Activated T-cell treated with anti-CD3 and anti-CD28 coated beads for 24 hours (primary cell): ENCODE data around the gene ISLR2.

Experiments
- DNase-seq: peaks from one replicate; pipeline ENCODE4 v3.0.0-alpha.2; 2020; ENCODE audit warnings: low read depth

Gene ISLR2

DNA sequence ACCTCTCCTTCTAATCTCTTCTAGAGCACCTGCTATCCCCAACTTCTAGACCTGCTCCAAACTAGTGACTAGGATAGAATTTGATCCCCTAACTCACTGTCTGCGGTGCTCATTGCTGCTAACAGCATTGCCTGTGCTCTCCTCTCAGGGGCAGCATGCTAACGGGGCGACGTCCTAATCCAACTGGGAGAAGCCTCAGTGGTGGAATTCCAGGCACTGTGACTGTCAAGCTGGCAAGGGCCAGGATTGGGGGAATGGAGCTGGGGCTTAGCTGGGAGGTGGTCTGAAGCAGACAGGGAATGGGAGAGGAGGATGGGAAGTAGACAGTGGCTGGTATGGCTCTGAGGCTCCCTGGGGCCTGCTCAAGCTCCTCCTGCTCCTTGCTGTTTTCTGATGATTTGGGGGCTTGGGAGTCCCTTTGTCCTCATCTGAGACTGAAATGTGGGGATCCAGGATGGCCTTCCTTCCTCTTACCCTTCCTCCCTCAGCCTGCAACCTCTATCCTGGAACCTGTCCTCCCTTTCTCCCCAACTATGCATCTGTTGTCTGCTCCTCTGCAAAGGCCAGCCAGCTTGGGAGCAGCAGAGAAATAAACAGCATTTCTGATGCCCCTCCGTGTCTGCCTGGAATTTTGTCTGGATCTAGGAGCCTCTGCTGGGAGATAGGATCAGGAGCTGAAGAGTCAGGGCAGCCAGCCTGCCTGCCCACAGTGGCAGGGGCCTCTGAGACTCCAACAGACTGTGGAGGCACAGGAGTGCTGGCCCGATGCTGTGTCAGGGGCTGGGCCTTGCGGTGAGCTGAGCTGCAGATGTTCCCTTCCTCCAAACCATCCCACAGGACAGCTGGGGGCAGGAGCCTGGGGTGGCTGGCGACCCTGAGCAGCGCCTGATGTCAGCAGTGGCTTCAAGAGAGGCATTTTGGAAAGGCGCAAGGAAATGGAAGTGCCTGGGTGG, 46.2 kb downstream of the ISLR2 start:
- no peak for DNase-seq

DNA sequence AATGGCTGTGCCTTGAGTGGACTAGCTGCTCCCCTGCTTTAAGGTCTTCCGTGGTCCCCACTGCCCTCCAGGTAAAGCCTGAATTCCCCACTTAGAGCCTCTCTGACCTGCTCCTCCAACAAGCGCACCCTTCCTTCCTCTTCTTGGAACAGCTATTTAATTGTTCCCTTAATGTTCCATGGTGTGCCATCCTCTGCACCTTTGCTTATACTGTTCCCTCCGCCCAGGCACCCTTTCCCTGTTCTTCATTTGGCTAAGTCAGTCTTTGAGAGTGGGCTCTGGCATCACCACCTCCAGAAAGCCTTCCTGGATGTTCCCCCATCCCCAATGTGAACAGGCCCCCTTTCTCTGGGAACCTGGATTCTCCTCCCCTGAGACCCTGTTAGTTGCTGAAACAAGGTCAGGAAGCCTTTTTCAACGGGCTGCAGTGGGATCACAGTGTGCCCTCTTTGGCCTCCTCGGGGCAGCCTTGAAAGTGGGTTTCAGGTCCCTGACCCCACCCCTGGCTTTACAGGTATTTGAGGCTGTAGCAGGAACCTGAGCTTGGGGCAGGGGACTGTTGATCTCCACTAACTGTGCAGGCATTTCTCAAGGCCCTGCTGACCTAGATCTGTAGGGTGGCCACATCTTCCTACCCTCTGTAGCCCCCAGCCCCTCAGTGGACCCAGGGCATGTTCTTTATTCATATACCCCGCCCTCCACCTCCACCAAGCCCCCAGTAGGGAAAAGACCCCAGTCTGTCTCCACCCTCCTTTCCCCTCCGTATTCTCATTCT, 48.1 kb downstream of the ISLR2 start:
- no peak for DNase-seq

DNA sequence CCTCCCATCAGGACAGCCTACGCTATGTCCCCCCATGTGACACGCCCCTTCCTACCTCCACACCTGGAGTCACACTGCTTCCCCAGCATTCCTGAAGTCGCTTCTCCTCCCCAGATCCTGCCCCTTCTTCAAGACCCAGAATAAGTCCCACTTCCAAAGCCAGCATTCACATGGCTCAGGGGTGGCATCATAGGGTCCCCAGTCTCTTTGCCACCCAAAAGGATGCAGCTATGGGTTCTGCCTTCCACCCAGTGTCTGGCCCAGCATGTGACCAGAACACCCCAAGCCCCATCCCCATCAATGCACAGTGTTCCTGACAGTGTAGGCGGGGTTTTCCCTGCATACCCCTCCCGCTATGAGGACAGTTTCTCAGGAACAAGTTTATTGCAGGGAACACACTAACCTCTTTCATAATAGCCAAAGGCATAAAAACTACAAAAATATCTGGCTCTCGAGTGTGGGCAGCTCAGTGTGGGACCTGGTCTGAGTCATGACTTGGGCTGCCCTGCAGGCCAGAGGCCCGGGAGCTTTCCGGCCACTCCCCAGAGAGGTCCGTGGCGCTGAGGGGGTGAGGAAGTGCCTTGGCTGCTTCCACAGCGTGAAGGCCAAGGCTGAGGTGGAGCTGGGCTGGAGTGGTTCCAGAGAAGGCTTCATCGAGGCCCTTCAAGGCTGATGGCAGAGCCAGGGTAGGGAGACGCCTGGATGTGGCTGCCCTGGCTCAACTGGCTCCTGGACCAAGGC, 48.9 kb downstream of the ISLR2 start:
- no peak for DNase-seq

DNA sequence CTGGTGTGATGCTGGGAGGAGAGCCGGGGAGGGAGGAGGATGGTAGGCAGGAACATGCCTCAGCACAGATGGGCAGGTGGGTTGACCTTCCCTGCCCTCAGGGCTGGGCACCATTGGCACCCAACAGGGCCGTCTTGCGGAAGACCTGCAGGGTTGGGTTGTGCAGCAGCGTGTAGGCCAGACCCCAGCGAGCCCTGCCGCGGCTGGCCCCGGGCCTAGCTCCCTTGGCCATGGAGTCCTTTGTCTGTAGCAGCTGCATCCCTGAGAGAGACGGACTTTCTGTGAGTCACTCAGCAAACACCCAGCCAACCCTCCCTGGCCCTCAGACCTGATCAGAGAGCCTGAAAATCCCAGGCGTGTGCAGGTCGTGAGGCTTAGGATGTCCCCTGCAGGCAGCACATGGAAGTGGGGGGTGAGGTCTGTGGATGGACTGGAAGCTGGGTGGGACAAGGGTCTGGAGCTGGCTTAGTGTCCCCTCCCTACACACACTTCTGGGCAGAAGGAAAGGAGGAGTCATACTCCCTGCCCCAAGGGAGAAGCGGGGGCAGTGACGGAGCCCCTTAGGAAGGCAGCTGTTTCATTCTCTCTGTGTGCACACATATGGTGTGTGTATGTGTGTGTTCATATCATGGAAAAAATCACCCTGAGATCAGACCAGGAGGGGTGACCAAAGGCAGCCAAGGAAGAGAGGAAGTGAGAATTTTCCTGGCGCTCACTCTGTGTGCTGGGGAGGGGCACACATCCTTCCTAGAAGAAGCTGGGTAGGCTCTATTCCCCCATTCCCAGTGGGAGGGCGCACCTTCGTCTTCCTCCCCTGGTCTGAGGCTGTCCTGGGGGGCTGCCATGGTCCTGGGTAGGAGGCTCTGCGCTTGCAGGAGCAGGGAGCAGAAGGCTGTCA, 49.8 kb downstream of the ISLR2 start:
- DNase-seq: no peak

DNA sequence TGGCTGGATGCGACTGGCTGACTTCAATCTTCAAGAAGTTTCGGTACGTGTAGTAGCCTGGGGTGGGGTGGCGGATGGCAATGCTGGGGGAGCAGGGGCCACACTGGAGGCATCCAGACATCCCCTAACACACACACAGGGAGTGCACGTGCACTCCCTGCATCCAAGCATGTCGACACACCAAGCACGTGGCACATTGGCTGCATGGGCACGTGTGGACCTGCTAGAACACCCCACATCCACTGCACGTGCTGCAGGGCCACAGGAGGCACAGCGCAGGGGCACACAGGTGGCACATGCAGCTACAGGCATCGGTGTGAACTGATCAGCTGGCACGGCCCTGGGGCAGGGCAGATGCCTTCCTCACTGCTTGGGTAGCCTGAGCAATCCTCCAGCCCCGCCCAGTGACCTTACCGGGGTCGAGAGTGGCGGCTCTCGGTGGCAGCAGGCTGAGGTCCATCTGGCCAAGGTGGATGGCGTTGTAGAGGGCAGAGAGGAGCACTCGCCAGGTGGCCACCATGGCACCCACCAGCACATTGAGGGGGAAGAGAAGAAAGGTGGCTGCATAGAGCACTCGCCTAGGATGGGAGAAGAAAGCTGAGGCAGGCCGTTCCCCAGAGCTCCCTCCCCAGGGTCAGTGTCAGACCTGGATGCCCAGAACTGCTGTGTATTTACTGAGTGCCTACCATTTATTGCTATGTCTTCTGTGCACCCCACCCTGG, 50.7 kb downstream of the ISLR2 start:
- no peak for DNase-seq

DNA sequence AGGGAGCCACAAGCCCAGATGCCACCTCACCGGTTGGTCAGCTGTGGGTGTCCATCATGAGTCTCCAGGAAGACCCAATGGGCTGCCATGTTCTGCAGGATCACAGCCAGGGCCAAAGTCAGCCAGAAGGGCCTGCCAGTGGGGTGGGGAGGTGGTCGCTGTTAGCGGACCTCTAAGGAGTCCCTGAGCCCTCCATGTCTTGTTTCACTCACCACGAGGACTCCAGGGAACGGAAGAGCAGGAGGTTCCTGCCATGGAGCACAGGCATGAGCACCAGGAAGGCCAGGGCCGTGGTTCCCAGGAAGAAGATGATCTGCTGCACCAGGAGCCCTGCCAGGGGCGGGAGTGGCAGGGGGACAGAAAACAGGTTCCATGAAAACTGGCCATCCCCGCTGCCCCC, 51.7 kb downstream of the ISLR2 start:
- no peak for DNase-seq

DNA sequence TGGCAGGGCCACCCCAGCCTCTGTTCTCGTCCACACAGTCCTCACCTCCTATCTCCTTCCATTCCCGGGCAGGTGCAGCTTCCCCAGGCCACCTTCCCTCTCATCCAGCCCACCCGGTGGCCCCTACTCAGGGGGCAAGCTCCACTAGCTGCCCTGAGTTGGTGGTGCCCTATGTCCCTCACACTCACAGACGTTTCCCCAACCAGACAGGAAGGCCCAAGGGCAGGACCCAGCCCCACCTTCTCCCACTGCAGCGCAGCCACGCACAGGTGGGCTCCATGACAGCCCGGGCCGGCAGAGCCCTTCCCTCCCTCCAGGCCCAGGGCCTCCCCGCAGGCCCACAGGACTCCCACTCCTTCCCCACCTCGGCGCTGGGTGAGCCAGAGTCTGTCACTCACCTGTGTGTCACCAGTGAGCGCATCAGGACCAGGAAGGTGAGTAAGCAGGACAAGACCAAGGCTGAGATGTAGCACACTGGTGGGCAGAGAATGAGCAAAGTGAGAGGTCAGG, 54.3 kb downstream of the ISLR2 start:
- DNase-seq: no peak

DNA sequence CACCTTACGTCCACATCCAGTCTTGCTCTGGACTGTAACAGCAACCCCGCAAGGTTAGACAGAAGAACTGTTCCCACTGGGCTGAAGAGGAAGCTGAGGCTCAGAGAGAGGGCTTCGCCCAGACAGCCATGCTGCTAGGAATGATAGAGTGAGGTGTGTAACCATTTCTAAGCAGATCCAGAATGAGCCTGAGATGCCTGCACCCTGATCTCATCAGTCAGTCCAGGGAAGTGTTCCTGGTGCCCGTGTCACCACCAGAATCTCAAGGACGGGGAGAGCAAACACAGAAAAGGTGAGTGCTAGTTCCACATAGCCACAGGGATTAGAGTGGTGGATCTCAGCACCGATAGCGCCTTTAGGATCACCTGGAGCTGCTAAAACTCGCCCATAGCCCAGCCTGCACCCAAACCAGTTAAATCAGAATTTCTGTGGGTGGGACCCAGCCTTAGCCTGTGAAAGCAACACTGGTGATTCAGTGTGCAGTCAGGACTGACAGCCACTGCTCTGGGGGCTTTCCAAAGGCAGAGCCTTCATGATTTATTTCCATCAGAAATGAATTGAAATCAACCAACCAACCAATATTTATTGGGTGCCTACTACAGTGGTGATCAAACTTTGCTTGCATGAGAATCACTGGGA, 55.4 kb downstream of the ISLR2 start:
- no peak for DNase-seq
